H9 (cell line): ENCODE results near the gene CASQ2. TPM values are rescaled to one million over a fixed set of nuclear protein-coding genes. Genes with fewer than 3 reads are reported as not detected.

Experiments
- DNase-seq: peaks from one replicate; pipeline ENCODE4 v3.0.0-alpha.2; 2017
- H2AFZ ChIP-seq: one replicate; pipeline ENCODE4 v1.6.1; 2013; ENCODE audit warnings: mild to moderate bottlenecking, low read length, control low read depth, moderate library complexity
- H2AK5ac ChIP-seq: 2 replicates; pipeline ENCODE4 v1.6.1; 2013; ENCODE audit warnings: low read length, control low read depth, mixed read lengths; ENCODE audit not compliant: insufficient read length
- H2BK120ac ChIP-seq: one replicate; pipeline ENCODE4 v1.6.1; 2013; ENCODE audit warnings: low read depth, mild to moderate bottlenecking, low read length, control low read depth, inconsistent platforms; ENCODE audit not compliant: poor library complexity, severe bottlenecking
- H2BK12ac ChIP-seq: 2 replicates; pipeline ENCODE4 v1.6.1; 2013; ENCODE audit warnings: low read length, control low read depth, mixed read lengths, low read depth; ENCODE audit not compliant: insufficient read length
- H2BK15ac ChIP-seq: 2 replicates; pipeline ENCODE4 v1.6.1; 2013; ENCODE audit warnings: low read depth, low read length, control low read depth
- H2BK20ac ChIP-seq: one replicate; pipeline ENCODE4 v1.6.1; 2013; ENCODE audit warnings: low read depth, mild to moderate bottlenecking, low read length, control low read depth, inconsistent platforms; ENCODE audit not compliant: poor library complexity, severe bottlenecking
- H2BK5ac ChIP-seq: 2 replicates; pipeline ENCODE4 v1.6.1; 2013; ENCODE audit warnings: low read length, control low read depth, mixed read lengths; ENCODE audit not compliant: insufficient read length
- H3K14ac ChIP-seq: 2 replicates; pipeline ENCODE4 v1.6.1; 2013; ENCODE audit warnings: low read length, control low read depth; ENCODE audit not compliant: insufficient read depth
- H3K18ac ChIP-seq: 2 replicates; pipeline ENCODE4 v1.6.1; 2013; ENCODE audit warnings: low read depth, mild to moderate bottlenecking, mixed read lengths, low read length, control low read depth; ENCODE audit not compliant: insufficient read length
- H3K23ac ChIP-seq: 2 replicates; pipeline ENCODE4 v1.6.1; 2013; ENCODE audit warnings: low read length, control low read depth, mixed read lengths, low read depth; ENCODE audit not compliant: insufficient read length
- H3K23me2 ChIP-seq: 2 replicates; pipeline ENCODE4 v1.6.1; 2013; ENCODE audit warnings: low read depth, mild to moderate bottlenecking, mixed read lengths, low read length, control low read depth; ENCODE audit not compliant: insufficient read length, poor library complexity, severe bottlenecking
- H3K27ac ChIP-seq: 2 replicates; pipeline ENCODE4 v1.5.1; 2013; ENCODE audit warnings: low read length, control low read depth, mixed read lengths, low read depth; ENCODE audit not compliant: insufficient read length
- H3K27me3 ChIP-seq: 2 replicates; pipeline ENCODE4 v1.6.1; 2013; ENCODE audit warnings: low read length, control low read depth, inconsistent platforms; ENCODE audit not compliant: insufficient read depth
- H3K4ac ChIP-seq: 2 replicates; pipeline ENCODE4 v1.6.1; 2013; ENCODE audit warnings: low read depth, mild to moderate bottlenecking, control low read depth, inconsistent platforms, low read length, moderate library complexity
- H3K4me1 ChIP-seq: 2 replicates; pipeline ENCODE4 v1.6.1; 2013; ENCODE audit warnings: low read length, control low read depth, inconsistent platforms; ENCODE audit not compliant: insufficient read depth
- H3K4me2 ChIP-seq: 2 replicates; pipeline ENCODE4 v1.6.1; 2013; ENCODE audit warnings: low read length, control low read depth, mixed read lengths; ENCODE audit not compliant: insufficient read length, insufficient read depth
- H3K56ac ChIP-seq: 2 replicates; pipeline ENCODE4 v1.6.1; 2013; ENCODE audit warnings: low read depth, mild to moderate bottlenecking, mixed read lengths, low read length, control low read depth; ENCODE audit not compliant: insufficient read length
- H3K79me1 ChIP-seq: 2 replicates; pipeline ENCODE4 v1.6.1; 2013; ENCODE audit warnings: low read depth, mild to moderate bottlenecking, moderate library complexity, low read length, control low read depth, inconsistent platforms; ENCODE audit not compliant: insufficient read depth, poor library complexity, severe bottlenecking
- H3K79me2 ChIP-seq: 2 replicates; pipeline ENCODE4 v1.6.1; 2013; ENCODE audit warnings: low read length, control low read depth, inconsistent platforms; ENCODE audit not compliant: insufficient read depth
- H3K9ac ChIP-seq: 2 replicates; pipeline ENCODE4 v1.6.1; 2013; ENCODE audit warnings: low read length, control low read depth, mixed read lengths; ENCODE audit not compliant: insufficient read length; ENCODE audit errors: extremely low read depth
- H3K9me3 ChIP-seq: one replicate; pipeline ENCODE4 v1.6.1; 2013; ENCODE audit warnings: low read depth, low read length, inconsistent platforms; ENCODE audit not compliant: control insufficient read depth
- H3T11ph ChIP-seq: one replicate; pipeline ENCODE4 v1.6.1; 2013; ENCODE audit warnings: mild to moderate bottlenecking, low read length, control low read depth, inconsistent platforms
- H4K20me1 ChIP-seq: one replicate; pipeline ENCODE4 v1.6.1; 2013; ENCODE audit not compliant: control insufficient read depth, insufficient read length, insufficient read depth
- H4K5ac ChIP-seq: 2 replicates; pipeline ENCODE4 v1.6.1; 2013; ENCODE audit warnings: low read depth, mild to moderate bottlenecking, mixed read lengths, low read length, control low read depth; ENCODE audit not compliant: insufficient read length
- H4K8ac ChIP-seq: replicated peaks from 2 replicates; pipeline ENCODE4 v1.6.1; 2013; ENCODE audit warnings: low read length, control low read depth, mixed read lengths, low read depth; ENCODE audit not compliant: insufficient read length
- H4K91ac ChIP-seq: 2 replicates; pipeline ENCODE4 v1.6.1; 2013; ENCODE audit warnings: low read depth, mild to moderate bottlenecking, moderate library complexity, mixed read lengths, low read length, control low read depth; ENCODE audit not compliant: insufficient read length
- H3K27ac Mint-ChIP-seq, 3 experiments: 2 replicates in 2 of 3; 3 replicates in 1 of 3; pipeline ENCODE4 v1.8.0; 2020 to 2021; ENCODE audit warnings: mixed read lengths in 3 of 3, mild to moderate bottlenecking in 1 of 3, moderate library complexity in 1 of 3
- H3K27me3 Mint-ChIP-seq: 2 replicates; pipeline ENCODE4 v1.8.0; 2021; ENCODE audit warnings: low read depth, mild to moderate bottlenecking, moderate library complexity, mixed read lengths
- H3K36me3 Mint-ChIP-seq, 3 experiments: 2 replicates in 2 of 3; 3 replicates in 1 of 3; pipeline ENCODE4 v1.8.0; 2020 to 2021; ENCODE audit warnings: low read depth in 3 of 3, mixed read lengths in 3 of 3; ENCODE audit not compliant: insufficient read depth in 1 of 3
- H3K4me1 Mint-ChIP-seq, 2 experiments: 2 replicates each; pipeline ENCODE4 v1.8.0; 2020; ENCODE audit warnings: mixed read lengths in 2 of 2
- H3K4me3 Mint-ChIP-seq, 2 experiments: 2 replicates in 1 of 2; 3 replicates in 1 of 2; pipeline ENCODE4 v1.8.0; 2020 to 2021; ENCODE audit warnings: mild to moderate bottlenecking in 2 of 2, mixed read lengths in 2 of 2, moderate library complexity in 1 of 2
- H3K9me3 Mint-ChIP-seq, 2 experiments: 2 replicates in 1 of 2; 3 replicates in 1 of 2; pipeline ENCODE4 v1.8.0; 2020; ENCODE audit warnings: mild to moderate bottlenecking in 2 of 2, mixed read lengths in 2 of 2, moderate library complexity in 1 of 2
- CTCF ChIP-seq: fragments of 200-600 bp; sonication (generic); conservative IDR thresholded peaks from 3 replicates; pipeline ENCODE4 v1.8.0; 2021; ENCODE audit warnings: antibody characterized with exemption, mild to moderate bottlenecking
- WGBS: extraction: QIAGEN DNeasy Blood & Tissue Kit; methylation state at CpG from one replicate; pipeline ENCODE4 v1.1.7; 2013; ENCODE audit warnings: missing lambda C conversion rate, low lambda C conversion rate, mixed read lengths; ENCODE audit not compliant: insufficient read length; ENCODE audit errors: extremely low coverage; 5-methylcytosine and 5-hydroxymethylcytosine counted together
- total RNA-seq: library from RNA; stranded (reverse); gene quantifications from 2 replicates; pipeline ENCODE4 v1.2.1, GENCODE V29; 2021

CASQ2 gene
- total RNA-seq, 1 experiment from 2014 or later, result not detected

GRCh38 chr1:115727706-115728249, 40.7 kb downstream of the CASQ2 start:
- H3T11ph ChIP-seq, result no peak overlapping the region
- no peaks in the 10 kb centered on the region for H4K20me1 ChIP-seq
- Mint-ChIP-seq H3K36me3 (no peaks in the 10 kb centered on the region), H3K27ac (no peak overlapping the region; a peak in 1 of 7 replicates), H3K4me3 (no peak overlapping the region), H3K9me3 (no peaks in the 10 kb centered on the region), H3K27me3 (no peaks in the 10 kb centered on the region), H3K4me1 (peaks cover 8 to 9% of the 10 kb centered on the region in 2 experiments)
- whole genome bisulfite sequencing, result no CpG with 5 or more reads among the region's 7 CpGs
- H2BK12ac ChIP-seq, result no peak overlapping the region
- H3K79me1 ChIP-seq, result no peaks in the 10 kb centered on the region
- no peak overlapping the region for H2AK5ac ChIP-seq
- H2BK20ac ChIP-seq, result no peak overlapping the region
- no peaks in the 10 kb centered on the region for H3K27me3 ChIP-seq
- TF ChIP-seq CTCF, result no peak
- no peak overlapping the region for H3K23ac ChIP-seq
- H4K8ac ChIP-seq, result peak overlapping the region; percentile 75
- DNase-seq, result no peak
- no peaks in the 10 kb centered on the region for H3K9me3 ChIP-seq
- H3K14ac ChIP-seq, result no peak overlapping the region
- H2AFZ ChIP-seq, result peak overlapping the region; percentile 82
- no peak overlapping the region for H3K18ac ChIP-seq
- H4K5ac ChIP-seq, result no peak overlapping the region
- H3K4me2 ChIP-seq, result no peak overlapping the region
- H3K23me2 ChIP-seq, result no peaks in the 10 kb centered on the region
- no peak overlapping the region for H3K56ac ChIP-seq
- H2BK5ac ChIP-seq, result no peak overlapping the region
- no peak overlapping the region for H2BK120ac ChIP-seq
- no peaks in the 10 kb centered on the region for H3K4me1 ChIP-seq
- no peak overlapping the region for H3K9ac ChIP-seq
- no peak overlapping the region for H4K91ac ChIP-seq
- H3K4ac ChIP-seq, result no peak overlapping the region
- 0 out of 2 replicates have a peak overlapping the region, but pooled peaks have one; percentile 13 for H2BK15ac ChIP-seq
- H3K27ac ChIP-seq, result no peak overlapping the region
- no peaks in the 10 kb centered on the region for H3K79me2 ChIP-seq
